Measurements from ENCODE around the gene GLT1D1. TPM values are rescaled to one million over a fixed set of nuclear protein-coding genes. Genes with fewer than 3 reads are reported as not detected.

Gene GLT1D1
- total and polyA plus RNA-seq, 2 of the 8 experiments (the other 6 are each of a cell fraction or from before 2014, with no cell fraction given) = 1.5 to 3.6 TPM

GRCh38 chr12:128903236-128903635 lies 50.0 kb downstream of the GLT1D1 start (continued):
- TF ChIP-seq GTF2F1 (IDR thresholded peaks at IDR 0.05; ENCODE audit: borderline replicate concordance, low read depth, low read length) = no peak
- no peak for TF ChIP-seq JUN (IDR thresholded peaks at IDR 0.05; ENCODE audit: low read depth, low read length)
- TF ChIP-seq FOSL1 (IDR thresholded peaks at IDR 0.05; ENCODE audit: insufficient read depth, low read depth, low read length) = no peak
- no peak for TF ChIP-seq CEBPB (IDR thresholded peaks at IDR 0.05; ENCODE audit: low read depth, low read length)
- TF ChIP-seq, protein P1, sequence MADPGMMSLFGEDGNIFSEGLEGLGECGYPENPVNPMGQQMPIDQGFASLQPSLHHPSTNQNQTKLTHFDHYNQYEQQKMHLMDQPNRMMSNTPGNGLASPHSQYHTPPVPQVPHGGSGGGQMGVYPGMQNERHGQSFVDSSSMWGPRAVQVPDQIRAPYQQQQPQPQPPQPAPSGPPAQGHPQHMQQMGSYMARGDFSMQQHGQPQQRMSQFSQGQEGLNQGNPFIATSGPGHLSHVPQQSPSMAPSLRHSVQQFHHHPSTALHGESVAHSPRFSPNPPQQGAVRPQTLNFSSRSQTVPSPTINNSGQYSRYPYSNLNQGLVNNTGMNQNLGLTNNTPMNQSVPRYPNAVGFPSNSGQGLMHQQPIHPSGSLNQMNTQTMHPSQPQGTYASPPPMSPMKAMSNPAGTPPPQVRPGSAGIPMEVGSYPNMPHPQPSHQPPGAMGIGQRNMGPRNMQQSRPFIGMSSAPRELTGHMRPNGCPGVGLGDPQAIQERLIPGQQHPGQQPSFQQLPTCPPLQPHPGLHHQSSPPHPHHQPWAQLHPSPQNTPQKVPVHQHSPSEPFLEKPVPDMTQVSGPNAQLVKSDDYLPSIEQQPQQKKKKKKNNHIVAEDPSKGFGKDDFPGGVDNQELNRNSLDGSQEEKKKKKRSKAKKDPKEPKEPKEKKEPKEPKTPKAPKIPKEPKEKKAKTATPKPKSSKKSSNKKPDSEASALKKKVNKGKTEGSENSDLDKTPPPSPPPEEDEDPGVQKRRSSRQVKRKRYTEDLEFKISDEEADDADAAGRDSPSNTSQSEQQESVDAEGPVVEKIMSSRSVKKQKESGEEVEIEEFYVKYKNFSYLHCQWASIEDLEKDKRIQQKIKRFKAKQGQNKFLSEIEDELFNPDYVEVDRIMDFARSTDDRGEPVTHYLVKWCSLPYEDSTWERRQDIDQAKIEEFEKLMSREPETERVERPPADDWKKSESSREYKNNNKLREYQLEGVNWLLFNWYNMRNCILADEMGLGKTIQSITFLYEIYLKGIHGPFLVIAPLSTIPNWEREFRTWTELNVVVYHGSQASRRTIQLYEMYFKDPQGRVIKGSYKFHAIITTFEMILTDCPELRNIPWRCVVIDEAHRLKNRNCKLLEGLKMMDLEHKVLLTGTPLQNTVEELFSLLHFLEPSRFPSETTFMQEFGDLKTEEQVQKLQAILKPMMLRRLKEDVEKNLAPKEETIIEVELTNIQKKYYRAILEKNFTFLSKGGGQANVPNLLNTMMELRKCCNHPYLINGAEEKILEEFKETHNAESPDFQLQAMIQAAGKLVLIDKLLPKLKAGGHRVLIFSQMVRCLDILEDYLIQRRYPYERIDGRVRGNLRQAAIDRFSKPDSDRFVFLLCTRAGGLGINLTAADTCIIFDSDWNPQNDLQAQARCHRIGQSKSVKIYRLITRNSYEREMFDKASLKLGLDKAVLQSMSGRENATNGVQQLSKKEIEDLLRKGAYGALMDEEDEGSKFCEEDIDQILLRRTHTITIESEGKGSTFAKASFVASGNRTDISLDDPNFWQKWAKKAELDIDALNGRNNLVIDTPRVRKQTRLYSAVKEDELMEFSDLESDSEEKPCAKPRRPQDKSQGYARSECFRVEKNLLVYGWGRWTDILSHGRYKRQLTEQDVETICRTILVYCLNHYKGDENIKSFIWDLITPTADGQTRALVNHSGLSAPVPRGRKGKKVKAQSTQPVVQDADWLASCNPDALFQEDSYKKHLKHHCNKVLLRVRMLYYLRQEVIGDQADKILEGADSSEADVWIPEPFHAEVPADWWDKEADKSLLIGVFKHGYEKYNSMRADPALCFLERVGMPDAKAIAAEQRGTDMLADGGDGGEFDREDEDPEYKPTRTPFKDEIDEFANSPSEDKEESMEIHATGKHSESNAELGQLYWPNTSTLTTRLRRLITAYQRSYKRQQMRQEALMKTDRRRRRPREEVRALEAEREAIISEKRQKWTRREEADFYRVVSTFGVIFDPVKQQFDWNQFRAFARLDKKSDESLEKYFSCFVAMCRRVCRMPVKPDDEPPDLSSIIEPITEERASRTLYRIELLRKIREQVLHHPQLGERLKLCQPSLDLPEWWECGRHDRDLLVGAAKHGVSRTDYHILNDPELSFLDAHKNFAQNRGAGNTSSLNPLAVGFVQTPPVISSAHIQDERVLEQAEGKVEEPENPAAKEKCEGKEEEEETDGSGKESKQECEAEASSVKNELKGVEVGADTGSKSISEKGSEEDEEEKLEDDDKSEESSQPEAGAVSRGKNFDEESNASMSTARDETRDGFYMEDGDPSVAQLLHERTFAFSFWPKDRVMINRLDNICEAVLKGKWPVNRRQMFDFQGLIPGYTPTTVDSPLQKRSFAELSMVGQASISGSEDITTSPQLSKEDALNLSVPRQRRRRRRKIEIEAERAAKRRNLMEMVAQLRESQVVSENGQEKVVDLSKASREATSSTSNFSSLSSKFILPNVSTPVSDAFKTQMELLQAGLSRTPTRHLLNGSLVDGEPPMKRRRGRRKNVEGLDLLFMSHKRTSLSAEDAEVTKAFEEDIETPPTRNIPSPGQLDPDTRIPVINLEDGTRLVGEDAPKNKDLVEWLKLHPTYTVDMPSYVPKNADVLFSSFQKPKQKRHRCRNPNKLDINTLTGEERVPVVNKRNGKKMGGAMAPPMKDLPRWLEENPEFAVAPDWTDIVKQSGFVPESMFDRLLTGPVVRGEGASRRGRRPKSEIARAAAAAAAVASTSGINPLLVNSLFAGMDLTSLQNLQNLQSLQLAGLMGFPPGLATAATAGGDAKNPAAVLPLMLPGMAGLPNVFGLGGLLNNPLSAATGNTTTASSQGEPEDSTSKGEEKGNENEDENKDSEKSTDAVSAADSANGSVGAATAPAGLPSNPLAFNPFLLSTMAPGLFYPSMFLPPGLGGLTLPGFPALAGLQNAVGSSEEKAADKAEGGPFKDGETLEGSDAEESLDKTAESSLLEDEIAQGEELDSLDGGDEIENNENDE (IDR thresholded peaks at IDR 0.05; ENCODE audit: insufficient replicate concordance, low read length) = no peak

Data from H1 (cell line).